ENCODE measurements around the gene FUS.

GRCh38 chr16:31225193-31225592, 45.3 kb downstream of the FUS start:
- TF ChIP-seq CTCF (IDR thresholded peaks at IDR 0.05; ENCODE audit: insufficient read depth, low read depth, low read length) (no peak), EZH2 (IDR thresholded peaks at IDR 0.05; ENCODE audit: insufficient read depth, low read length) (no peak)

Measured in astrocyte (in vitro differentiated cells and primary cell).